Astrocyte (in vitro differentiated cells and primary cell): ENCODE data around the gene CELF1. TPM values are rescaled to one million over a fixed set of nuclear protein-coding genes. Genes with fewer than 3 reads are reported as not detected.
A peak's percentile ranks its signal among the peaks of the same experiment; 100 is the strongest.

Source experiments
- DNase-seq: peaks from one replicate; pipeline ENCODE4 v3.0.0-alpha.2; 2010; ENCODE audit warnings: low read depth
- FAIRE-seq: peaks from 2 replicates; lab custom pipeline; 2011; peaks lifted over from hg19 to GRCh38; lab: Jason Lieb, UNC
- H2AFZ ChIP-seq: 2 replicates; pipeline ENCODE4 v1.6.0; 2012; ENCODE audit warnings: low read depth, low read length, inconsistent platforms
- H3K27ac ChIP-seq: 2 replicates; pipeline ENCODE4 v1.5.1; 2011; ENCODE audit warnings: low read depth, low read length, inconsistent platforms
- H3K27me3 ChIP-seq: 2 replicates; pipeline ENCODE4 v1.6.0; 2011; ENCODE audit warnings: low read length, inconsistent platforms; ENCODE audit not compliant: insufficient read depth
- H3K36me3 ChIP-seq: 2 replicates; pipeline ENCODE4 v1.5.1; 2011; ENCODE audit warnings: low read length, inconsistent platforms; ENCODE audit not compliant: insufficient read depth
- H3K4me1 ChIP-seq: 2 replicates; pipeline ENCODE4 v1.5.1; 2011; ENCODE audit warnings: low read length, inconsistent platforms; ENCODE audit not compliant: insufficient read depth
- H3K4me2 ChIP-seq: 2 replicates; pipeline ENCODE4 v1.6.0; 2012; ENCODE audit warnings: low read length, inconsistent platforms
- H3K4me3 ChIP-seq: 2 replicates; pipeline ENCODE4 v1.5.1; 2011; ENCODE audit warnings: low read depth, mild to moderate bottlenecking, low read length, inconsistent platforms; ENCODE audit not compliant: insufficient read depth
- H3K79me2 ChIP-seq: 2 replicates; pipeline ENCODE4 v1.6.0; 2012; ENCODE audit warnings: mild to moderate bottlenecking, low read length, inconsistent platforms; ENCODE audit not compliant: insufficient read depth
- H3K9ac ChIP-seq: 2 replicates; pipeline ENCODE4 v1.6.0; 2012; ENCODE audit warnings: mild to moderate bottlenecking, low read length, inconsistent platforms
- H3K9me3 ChIP-seq: 2 replicates; pipeline ENCODE4 v1.5.1; 2012; ENCODE audit warnings: low read depth, mild to moderate bottlenecking, low read length, inconsistent platforms; ENCODE audit not compliant: insufficient read depth
- H4K20me1 ChIP-seq: 2 replicates; pipeline ENCODE4 v1.6.0; 2012; ENCODE audit warnings: low read length, inconsistent platforms; ENCODE audit not compliant: insufficient read depth
- H3K27ac Mint-ChIP-seq: one replicate; pipeline ENCODE4 v1.8.0; 2021; ENCODE audit warnings: mild to moderate bottlenecking, mixed read lengths; ENCODE audit not compliant: unreplicated experiment
- H3K27me3 Mint-ChIP-seq: one replicate; pipeline ENCODE4 v1.8.0; 2021; ENCODE audit warnings: low read depth, mixed read lengths; ENCODE audit not compliant: unreplicated experiment
- H3K36me3 Mint-ChIP-seq: one replicate; pipeline ENCODE4 v1.8.0; 2021; ENCODE audit warnings: low read depth, mixed read lengths; ENCODE audit not compliant: unreplicated experiment
- H3K4me1 Mint-ChIP-seq: one replicate; pipeline ENCODE4 v1.8.0; 2021; ENCODE audit warnings: low read depth, mixed read lengths; ENCODE audit not compliant: unreplicated experiment
- H3K4me3 Mint-ChIP-seq: one replicate; pipeline ENCODE4 v1.8.0; 2021; ENCODE audit warnings: mild to moderate bottlenecking, moderate library complexity, mixed read lengths; ENCODE audit not compliant: unreplicated experiment
- H3K9me3 Mint-ChIP-seq: one replicate; pipeline ENCODE4 v1.8.0; 2021; ENCODE audit warnings: mild to moderate bottlenecking, mixed read lengths; ENCODE audit not compliant: unreplicated experiment
- EZH2 ChIP-seq: IDR thresholded peaks from 2 replicates; pipeline ENCODE4 v1.6.1; 2012; ENCODE audit warnings: mild to moderate bottlenecking, low read length, inconsistent platforms; ENCODE audit not compliant: insufficient read depth
- total RNA-seq: library from RNA; stranded (reverse); gene quantifications from 2 replicates; pipeline ENCODE4 v1.2.1, GENCODE V29; 2021
- TF ChIP-seq, protein P1 (sequence below): IDR thresholded peaks from 2 replicates; pipeline ENCODE4 v1.5.1; 2011; ENCODE audit warnings: low read depth, mild to moderate bottlenecking, inconsistent platforms, low read length, moderate library complexity; ENCODE audit not compliant: insufficient read depth

CELF1 gene
- total RNA-seq, 1 donor from 2014 or later = 101 TPM

DNA sequence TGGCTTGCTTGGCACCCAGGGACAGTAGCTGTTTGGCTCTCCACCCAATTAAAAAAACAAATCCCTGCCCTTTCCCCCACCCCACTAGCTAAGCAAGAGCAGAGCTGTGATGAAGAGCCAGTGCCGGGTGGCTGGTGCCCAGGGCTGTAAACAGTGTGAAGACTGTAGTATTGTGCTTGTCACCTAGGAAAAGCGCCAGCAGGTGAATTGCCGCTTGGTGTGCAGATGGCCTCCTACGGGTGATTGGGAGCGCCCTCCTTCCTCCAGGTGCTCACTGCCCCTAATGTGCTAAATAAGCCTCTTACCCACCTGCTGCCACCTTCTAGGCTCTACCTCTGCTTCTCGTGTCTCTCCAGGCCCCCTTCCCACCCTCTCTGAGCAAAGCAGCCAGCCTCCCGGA is 85.6 kb downstream of the CELF1 start:
- Mint-ChIP-seq H3K9me3 (no peaks in the 10 kb centered on the region), H3K4me3 (no peak overlapping the region), H3K27ac (no peak overlapping the region), H3K36me3 (peaks cover 25% of the 10 kb centered on the region), H3K27me3 (no peaks in the 10 kb centered on the region), H3K4me1 (peaks cover 6% of the 10 kb centered on the region)
- Histone ChIP-seq H3K4me3 (no peak overlapping the region), H3K9me3 (no peaks in the 10 kb centered on the region), H2AFZ (no peak overlapping the region), H3K27me3 (no peaks in the 10 kb centered on the region), H3K36me3 (peaks cover 27% of the 10 kb centered on the region), H3K27ac (no peak overlapping the region), H3K79me2 (peaks cover 60% of the 10 kb centered on the region), H3K4me1 (peaks cover 36% of the 10 kb centered on the region), H3K9ac (no peak overlapping the region), H4K20me1 (peaks cover 73% of the 10 kb centered on the region), H3K4me2 (peak overlapping the region; percentile 65)
- no peak for FAIRE-seq
- TF ChIP-seq, protein P1, sequence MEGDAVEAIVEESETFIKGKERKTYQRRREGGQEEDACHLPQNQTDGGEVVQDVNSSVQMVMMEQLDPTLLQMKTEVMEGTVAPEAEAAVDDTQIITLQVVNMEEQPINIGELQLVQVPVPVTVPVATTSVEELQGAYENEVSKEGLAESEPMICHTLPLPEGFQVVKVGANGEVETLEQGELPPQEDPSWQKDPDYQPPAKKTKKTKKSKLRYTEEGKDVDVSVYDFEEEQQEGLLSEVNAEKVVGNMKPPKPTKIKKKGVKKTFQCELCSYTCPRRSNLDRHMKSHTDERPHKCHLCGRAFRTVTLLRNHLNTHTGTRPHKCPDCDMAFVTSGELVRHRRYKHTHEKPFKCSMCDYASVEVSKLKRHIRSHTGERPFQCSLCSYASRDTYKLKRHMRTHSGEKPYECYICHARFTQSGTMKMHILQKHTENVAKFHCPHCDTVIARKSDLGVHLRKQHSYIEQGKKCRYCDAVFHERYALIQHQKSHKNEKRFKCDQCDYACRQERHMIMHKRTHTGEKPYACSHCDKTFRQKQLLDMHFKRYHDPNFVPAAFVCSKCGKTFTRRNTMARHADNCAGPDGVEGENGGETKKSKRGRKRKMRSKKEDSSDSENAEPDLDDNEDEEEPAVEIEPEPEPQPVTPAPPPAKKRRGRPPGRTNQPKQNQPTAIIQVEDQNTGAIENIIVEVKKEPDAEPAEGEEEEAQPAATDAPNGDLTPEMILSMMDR = no peak
- no peak for DNase-seq

DNA sequence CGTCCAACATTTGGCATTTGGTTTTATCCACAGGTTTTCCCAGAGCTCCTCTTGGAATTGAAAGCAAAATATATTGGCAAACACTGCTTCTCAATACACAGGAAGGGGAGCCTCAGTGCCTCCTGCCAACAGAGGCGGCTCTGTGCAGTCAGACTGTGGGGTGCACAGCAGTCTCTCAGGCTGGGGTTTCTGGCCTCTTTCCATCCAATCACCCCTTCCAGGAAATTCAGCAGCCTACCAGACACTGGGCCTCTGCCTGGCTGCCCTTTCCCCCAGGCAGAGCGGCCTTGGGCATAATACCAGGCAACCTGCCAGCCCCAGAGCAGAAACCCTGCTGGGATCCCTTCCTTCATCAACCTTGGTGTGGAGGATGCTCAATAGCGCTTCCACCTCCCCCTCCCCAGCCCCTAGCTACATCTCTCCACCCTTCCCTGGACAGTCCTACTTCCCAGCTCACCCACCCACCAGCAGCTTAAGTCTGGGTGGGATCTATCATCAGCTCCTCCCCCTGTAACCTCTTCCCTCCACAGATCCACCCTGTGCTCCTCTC is 86.2 kb downstream of the CELF1 start:
- Mint-ChIP-seq H3K36me3 (peaks cover 24% of the 10 kb centered on the region), H3K4me3 (no peak overlapping the region), H3K4me1 (peaks cover 8% of the 10 kb centered on the region), H3K27me3 (no peaks in the 10 kb centered on the region), H3K9me3 (no peaks in the 10 kb centered on the region), H3K27ac (no peak overlapping the region)
- FAIRE-seq (no peak), DNase-seq (peak; percentile 22)
- Histone ChIP-seq H3K79me2 (peaks cover 66% of the 10 kb centered on the region), H3K9ac (no peak overlapping the region), H3K36me3 (peaks cover 22% of the 10 kb centered on the region), H4K20me1 (peaks cover 75% of the 10 kb centered on the region), H3K4me3 (no peak overlapping the region), H3K4me2 (peak overlapping the region; percentile 65), H3K9me3 (no peaks in the 10 kb centered on the region), H2AFZ (no peak overlapping the region), H3K27ac (peak overlapping the region; percentile 31), H3K27me3 (no peaks in the 10 kb centered on the region), H3K4me1 (peaks cover 36% of the 10 kb centered on the region)
- no peak for TF ChIP-seq EZH2
- TF ChIP-seq, protein P1 = no peak

DNA sequence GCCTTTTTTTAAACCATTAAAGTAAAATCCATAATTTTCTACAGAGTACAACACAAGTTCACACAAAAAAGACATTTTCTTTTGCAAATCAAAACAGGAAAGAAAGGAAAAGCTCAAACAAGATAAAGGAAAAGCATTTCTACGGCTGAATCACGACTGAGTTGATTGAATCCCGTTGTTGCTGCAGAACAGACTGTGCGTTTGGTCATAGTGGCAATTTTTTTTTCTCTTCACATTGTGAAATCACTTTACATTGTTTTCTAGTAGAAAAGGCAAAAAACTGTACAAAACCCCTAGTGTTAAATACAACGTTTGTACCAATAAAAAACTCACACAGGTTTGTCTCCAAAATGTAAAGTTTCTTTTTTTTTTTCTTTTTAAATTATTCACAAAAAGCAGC is 86.7 kb downstream of the CELF1 start:
- Mint-ChIP-seq H3K9me3 (no peaks in the 10 kb centered on the region), H3K4me3 (no peak overlapping the region), H3K27me3 (no peaks in the 10 kb centered on the region), H3K36me3 (peaks cover 20% of the 10 kb centered on the region), H3K27ac (no peak overlapping the region), H3K4me1 (peaks cover 8% of the 10 kb centered on the region)
- Histone ChIP-seq H2AFZ (no peak overlapping the region), H3K9ac (peak overlapping the region; percentile 10), H3K9me3 (no peaks in the 10 kb centered on the region), H4K20me1 (peaks cover 80% of the 10 kb centered on the region), H3K36me3 (peaks cover 16% of the 10 kb centered on the region), H3K27me3 (no peaks in the 10 kb centered on the region), H3K4me2 (peak overlapping the region; percentile 65), H3K4me3 (no peak overlapping the region), H3K27ac (no peak overlapping the region), H3K79me2 (peaks cover 63% of the 10 kb centered on the region), H3K4me1 (peaks cover 38% of the 10 kb centered on the region)
- FAIRE-seq (no peak), DNase-seq (no peak)
- TF ChIP-seq, protein P1 = no peak
- no peak for TF ChIP-seq EZH2
